ENCODE results near the gene C1QB.

The C1QB gene

GRCh38 chr1:22638476-22639234 lies 14.4 kb upstream of the C1QB start:
- POLR2A ChIA-PET: no interaction called here
- Histone ChIP-seq H3K9me3 (ENCODE audit: control extremely low read depth in 1 of 5, control insufficient read depth in 4 of 5, insufficient read depth in 2 of 5, low read depth in 1 of 5, low read length in 4 of 5) (no peaks in the 10 kb centered on the region), H3K36me3 (ENCODE audit: control insufficient read depth in 4 of 4, insufficient read depth in 4 of 4, low read length in 3 of 4) (no peaks in the 10 kb centered on the region), H3K4me1 (ENCODE audit: control extremely low read depth in 1 of 4, control insufficient read depth in 4 of 4, insufficient read depth in 4 of 4, low read length in 3 of 4) (no peaks in the 10 kb centered on the region), H3K27me3 (replicated peaks in 2 of 5; ENCODE audit: control insufficient read depth in 4 of 5, insufficient read depth in 5 of 5, low read length in 4 of 5) (peaks cover 0 to 44% (median 0%) of the 10 kb centered on the region in 5 experiments), H3K27ac (ENCODE audit: insufficient read depth in 1 of 2, low read depth in 1 of 2, low read length in 2 of 2, poor library complexity in 1 of 2, severe bottlenecking in 2 of 2) (no peak overlapping the region), H3K4me3 (ENCODE audit: control insufficient read depth in 1 of 7, extremely low read depth in 1 of 7, insufficient read depth in 4 of 7, low read depth in 2 of 7, low read length in 6 of 7) (no peak overlapping the region)
- CTCF ChIA-PET: interaction anchor here (0.6 kb wide), 1 partner anchor 295 kb away, joined by 3 read pairs; no protein-coding TSS in a partner anchor
- 84% methylated on average over 23 of the region's 23 CpGs for WGBS (ENCODE audit: insufficient coverage)
- DNase-seq: no peak

- H3K4me1 ChIP-seq (ENCODE audit: control extremely low read depth in 1 of 4, control insufficient read depth in 4 of 4, insufficient read depth in 4 of 4, low read length in 3 of 4): no peaks in the 10 kb centered on the region
- peak; percentile 34 to 60 (median 49) for DNase-seq
- no peak overlapping the region for H3K4me3 ChIP-seq (ENCODE audit: control insufficient read depth in 1 of 7, extremely low read depth in 1 of 7, insufficient read depth in 4 of 7, low read depth in 2 of 7, low read length in 6 of 7)
- H3K27me3 ChIP-seq (replicated peaks in 2 of 5; ENCODE audit: control insufficient read depth in 4 of 5, insufficient read depth in 5 of 5, low read length in 4 of 5): peaks cover 0 to 40% (median 0%) of the 10 kb centered on the region in 5 experiments
- CTCF ChIA-PET: interaction anchor here (0.6 to 1.8 kb wide), 4 partner anchors 10 to 295 kb away, joined by 3 to 6 read pairs (median 3); no protein-coding TSS in a partner anchor
- no peaks in the 10 kb centered on the region for H3K36me3 ChIP-seq (ENCODE audit: control insufficient read depth in 4 of 4, insufficient read depth in 4 of 4, low read length in 3 of 4)
- no peaks in the 10 kb centered on the region for H3K9me3 ChIP-seq (ENCODE audit: control extremely low read depth in 1 of 5, control insufficient read depth in 4 of 5, insufficient read depth in 2 of 5, low read depth in 1 of 5, low read length in 4 of 5)
- POLR2A ChIA-PET: no interaction called here
- WGBS (ENCODE audit: insufficient coverage): 17% methylated on average over 8 of the region's 8 CpGs
- H3K27ac ChIP-seq (ENCODE audit: insufficient read depth in 1 of 2, low read depth in 1 of 2, low read length in 2 of 2, poor library complexity in 1 of 2, severe bottlenecking in 2 of 2): no peak overlapping the region
These were observed 13.8 kb upstream of the C1QB start for GRCh38 chr1:22639286-22639685.

GRCh38 chr1:22641247-22641646 lies 11.8 kb upstream of the C1QB start:
- ChIA-PET CTCF (interaction anchor here (0.6 to 3.7 kb wide), 12 partner anchors 9 to 524 kb away, joined by 3 to 40 read pairs (median 5); no protein-coding TSS in a partner anchor), POLR2A (interaction anchor here (0.6 kb wide), 1 partner anchor 238 kb away, joined by 3 read pairs; no protein-coding TSS in a partner anchor)
- Histone ChIP-seq H3K27ac (ENCODE audit: insufficient read depth in 1 of 2, low read depth in 1 of 2, low read length in 2 of 2, poor library complexity in 1 of 2, severe bottlenecking in 2 of 2) (no peak overlapping the region), H3K4me3 (ENCODE audit: control insufficient read depth in 1 of 7, extremely low read depth in 1 of 7, insufficient read depth in 4 of 7, low read depth in 2 of 7, low read length in 6 of 7) (no peak overlapping the region), H3K4me1 (ENCODE audit: control extremely low read depth in 1 of 4, control insufficient read depth in 4 of 4, insufficient read depth in 4 of 4, low read length in 3 of 4) (no peaks in the 10 kb centered on the region), H3K36me3 (ENCODE audit: control insufficient read depth in 4 of 4, insufficient read depth in 4 of 4, low read length in 3 of 4) (no peaks in the 10 kb centered on the region), H3K9me3 (ENCODE audit: control extremely low read depth in 1 of 5, control insufficient read depth in 4 of 5, insufficient read depth in 2 of 5, low read depth in 1 of 5, low read length in 4 of 5) (no peaks in the 10 kb centered on the region), H3K27me3 (replicated peaks in 2 of 5; ENCODE audit: control insufficient read depth in 4 of 5, insufficient read depth in 5 of 5, low read length in 4 of 5) (peaks cover 0 to 31% (median 6%) of the 10 kb centered on the region in 5 experiments)
- no peak for DNase-seq
- whole genome bisulfite sequencing (ENCODE audit: insufficient coverage): 87% methylated on average over 5 of the region's 8 CpGs

- Histone ChIP-seq H3K36me3 (ENCODE audit: control insufficient read depth in 4 of 4, insufficient read depth in 4 of 4, low read length in 3 of 4) (no peaks in the 10 kb centered on the region), H3K4me1 (ENCODE audit: control extremely low read depth in 1 of 4, control insufficient read depth in 4 of 4, insufficient read depth in 4 of 4, low read length in 3 of 4) (no peaks in the 10 kb centered on the region), H3K27me3 (replicated peaks in 2 of 5; ENCODE audit: control insufficient read depth in 4 of 5, insufficient read depth in 5 of 5, low read length in 4 of 5) (peaks cover 0 to 28% (median 6%) of the 10 kb centered on the region in 5 experiments), H3K4me3 (ENCODE audit: control insufficient read depth in 1 of 7, extremely low read depth in 1 of 7, insufficient read depth in 4 of 7, low read depth in 2 of 7, low read length in 6 of 7) (no peak overlapping the region), H3K27ac (ENCODE audit: insufficient read depth in 1 of 2, low read depth in 1 of 2, low read length in 2 of 2, poor library complexity in 1 of 2, severe bottlenecking in 2 of 2) (no peak overlapping the region), H3K9me3 (ENCODE audit: control extremely low read depth in 1 of 5, control insufficient read depth in 4 of 5, insufficient read depth in 2 of 5, low read depth in 1 of 5, low read length in 4 of 5) (no peaks in the 10 kb centered on the region)
- ChIA-PET POLR2A (interaction anchor here (0.6 kb wide), 1 partner anchor 30 kb away, joined by 3 read pairs; no protein-coding TSS in a partner anchor), CTCF (interaction anchor here (0.6 to 3.7 kb wide), 14 partner anchors 9 to 537 kb away, joined by 3 to 40 read pairs (median 4); no protein-coding TSS in a partner anchor)
- DNase-seq: peak; percentile 50 to 69 (median 62)
- 9% methylated on average over 11 of the region's 18 CpGs for WGBS (ENCODE audit: insufficient coverage)
These were observed 11.0 kb upstream of the C1QB start for GRCh38 chr1:22641906-22642636.

- ChIA-PET CTCF (interaction anchor here (3.7 kb wide), 1 partner anchor 223 kb away, joined by 40 read pairs; no protein-coding TSS in a partner anchor), POLR2A (no interaction called here)
- Histone ChIP-seq H3K9me3 (ENCODE audit: control extremely low read depth in 1 of 5, control insufficient read depth in 4 of 5, insufficient read depth in 2 of 5, low read depth in 1 of 5, low read length in 4 of 5) (no peaks in the 10 kb centered on the region), H3K36me3 (ENCODE audit: control insufficient read depth in 4 of 4, insufficient read depth in 4 of 4, low read length in 3 of 4) (no peaks in the 10 kb centered on the region), H3K27ac (ENCODE audit: insufficient read depth in 1 of 2, low read depth in 1 of 2, low read length in 2 of 2, poor library complexity in 1 of 2, severe bottlenecking in 2 of 2) (no peak within 1 kb of the TSS), H3K27me3 (replicated peaks in 2 of 5; ENCODE audit: control insufficient read depth in 4 of 5, insufficient read depth in 5 of 5, low read length in 4 of 5) (peaks cover 0 to 22% (median 6%) of the 10 kb centered on the region in 5 experiments), H3K4me3 (ENCODE audit: control insufficient read depth in 1 of 7, extremely low read depth in 1 of 7, insufficient read depth in 4 of 7, low read depth in 2 of 7, low read length in 6 of 7) (no peak within 1 kb of the TSS), H3K4me1 (ENCODE audit: control extremely low read depth in 1 of 4, control insufficient read depth in 4 of 4, insufficient read depth in 4 of 4, low read length in 3 of 4) (no peaks in the 10 kb centered on the region)
- no peak for DNase-seq
- WGBS (ENCODE audit: insufficient coverage): 77% methylated on average over 6 of the region's 8 CpGs
These were observed 9.7 kb upstream of the C1QB start, which contains the start of gene C1QC for GRCh38 chr1:22643381-22643780. Gene C1QC, plus strand, starts transcription at chr1:22643633. Its CDS starts 391 bp downstream, at chr1:22644024.

- Histone ChIP-seq H3K27ac (ENCODE audit: insufficient read depth in 1 of 2, low read depth in 1 of 2, low read length in 2 of 2, poor library complexity in 1 of 2, severe bottlenecking in 2 of 2) (no peak overlapping the region), H3K4me3 (ENCODE audit: control insufficient read depth in 1 of 7, extremely low read depth in 1 of 7, insufficient read depth in 4 of 7, low read depth in 2 of 7, low read length in 6 of 7) (no peak overlapping the region), H3K4me1 (ENCODE audit: control extremely low read depth in 1 of 4, control insufficient read depth in 4 of 4, insufficient read depth in 4 of 4, low read length in 3 of 4) (no peaks in the 10 kb centered on the region), H3K9me3 (ENCODE audit: control extremely low read depth in 1 of 5, control insufficient read depth in 4 of 5, insufficient read depth in 2 of 5, low read depth in 1 of 5, low read length in 4 of 5) (no peaks in the 10 kb centered on the region), H3K27me3 (replicated peaks in 2 of 5; ENCODE audit: control insufficient read depth in 4 of 5, insufficient read depth in 5 of 5, low read length in 4 of 5) (peaks cover 0 to 18% (median 6%) of the 10 kb centered on the region in 5 experiments), H3K36me3 (ENCODE audit: control insufficient read depth in 4 of 4, insufficient read depth in 4 of 4, low read length in 3 of 4) (no peaks in the 10 kb centered on the region)
- DNase-seq: no peak
- CTCF ChIA-PET: interaction anchor here (3.7 kb wide), 1 partner anchor 223 kb away, joined by 40 read pairs; no protein-coding TSS in a partner anchor
- WGBS (ENCODE audit: insufficient coverage): 89% methylated on average over 10 of the region's 12 CpGs
- POLR2A ChIA-PET: no interaction called here
These were observed 9.1 kb upstream of the C1QB start for GRCh38 chr1:22643928-22644327.

All from common myeloid progenitor, CD34-positive (primary cell).